ENCODE results near the gene CAMTA1. TPM values are rescaled to one million over a fixed set of nuclear protein-coding genes. Genes with fewer than 3 reads are reported as not detected.

CAMTA1 gene
- total and polyA plus RNA-seq, 8 donors, result 42.8 to 213 (median 118) TPM

DNA sequence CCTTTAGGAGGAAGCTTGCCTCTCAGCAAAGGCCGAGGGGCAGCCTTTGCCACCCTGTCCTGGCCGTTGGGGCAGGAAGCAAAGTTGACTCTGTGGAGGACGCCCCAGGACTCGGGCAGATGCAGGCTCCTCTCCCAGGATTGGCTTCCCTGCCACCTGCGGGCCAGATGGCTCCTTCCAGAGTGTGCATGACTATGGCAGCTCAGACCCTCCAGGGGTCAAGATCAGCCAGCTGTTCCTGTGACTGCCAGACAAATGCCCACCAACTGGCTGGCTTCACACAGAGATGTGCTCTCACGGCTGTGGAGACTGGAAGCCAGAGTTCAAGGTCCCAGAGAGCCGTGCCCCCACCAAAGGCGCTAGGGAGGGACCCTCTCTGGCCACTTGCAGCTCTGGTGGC is 898.9 kb downstream of the CAMTA1 start:
- Histone ChIP-seq H3K9me3 (no peaks in the 10 kb centered on the region), H3K27ac (no peak overlapping the region), H3K27me3 (peaks cover 0 to 33% (median 0%) of the 10 kb centered on the region in 3 donors), H3K4me1 (peaks cover 9 to 22% (median 21%) of the 10 kb centered on the region in 4 donors), H3K4me3 (no peak overlapping the region), H3K36me3 (no peaks in the 10 kb centered on the region)
- intact Hi-C loops (cut with DNase I; ENCODE audit: low total_unique reads), result no loop called here
- WGBS, 5 donors, result 71 to 83% (median 78%) methylated on average over 4 to 8 of the region's 8 CpGs
- DNase-seq, result no peak
- no peak for TF ChIP-seq POLR2A (IDR thresholded peaks at IDR 0.05)
- TF ChIP-seq POLR2AphosphoS5 (IDR thresholded peaks at IDR 0.05), result no peak
- TF ChIP-seq CTCF (IDR thresholded peaks at IDR 0.05), result no peak
- no peak for TF ChIP-seq EP300 (IDR thresholded peaks at IDR 0.05)

GRCh38 chr1:7684861-7685635 is 899.8 kb downstream of the CAMTA1 start:
- no peak for DNase-seq
- H3K27me3 ChIP-seq, result peaks cover 0 to 34% (median 0%) of the 10 kb centered on the region in 3 donors
- WGBS, 5 donors, result 87 to 94% (median 89%) methylated on average over 26 to 29 of the region's 29 CpGs
- no peak overlapping the region for H3K27ac ChIP-seq
- H3K4me3 ChIP-seq, result no peak overlapping the region
- H3K4me1 ChIP-seq, result peaks cover under 1 to 12% (median 11%) of the 10 kb centered on the region in 4 donors
- H3K36me3 ChIP-seq, result no peaks in the 10 kb centered on the region
- TF ChIP-seq POLR2A (IDR thresholded peaks at IDR 0.05) (no peak), POLR2AphosphoS5 (IDR thresholded peaks at IDR 0.05) (no peak), CTCF (IDR thresholded peaks at IDR 0.05) (no peak), EP300 (IDR thresholded peaks at IDR 0.05) (no peak)
- intact Hi-C loops (cut with DNase I; ENCODE audit: low total_unique reads), result no loop called here
- no peaks in the 10 kb centered on the region for H3K9me3 ChIP-seq

GRCh38 chr1:7686301-7686850 is 901.1 kb downstream of the CAMTA1 start:
- Histone ChIP-seq H3K27me3 (peaks cover 0 to 34% (median 0%) of the 10 kb centered on the region in 3 donors), H3K27ac (no peak overlapping the region), H3K36me3 (no peaks in the 10 kb centered on the region), H3K4me3 (no peak overlapping the region), H3K9me3 (no peaks in the 10 kb centered on the region), H3K4me1 (no peaks in the 10 kb centered on the region)
- intact Hi-C loops (cut with DNase I; ENCODE audit: low total_unique reads), result no loop called here
- DNase-seq, result no peak
- WGBS, 5 donors, result 69 to 73% (median 72%) methylated on average over 14 to 16 of the region's 16 CpGs
- TF ChIP-seq POLR2A (IDR thresholded peaks at IDR 0.05) (no peak), CTCF (IDR thresholded peaks at IDR 0.05) (no peak), EP300 (IDR thresholded peaks at IDR 0.05) (no peak), POLR2AphosphoS5 (IDR thresholded peaks at IDR 0.05) (no peak)

GRCh38 chr1:7687411-7687810 is 902.2 kb downstream of the CAMTA1 start:
- Histone ChIP-seq H3K36me3 (no peaks in the 10 kb centered on the region), H3K27ac (no peak overlapping the region), H3K4me1 (no peaks in the 10 kb centered on the region), H3K27me3 (peaks cover 0 to 34% (median 0%) of the 10 kb centered on the region in 3 donors), H3K9me3 (no peaks in the 10 kb centered on the region), H3K4me3 (no peak overlapping the region)
- intact Hi-C loops (cut with DNase I; ENCODE audit: low total_unique reads), result no loop called here
- no peak for TF ChIP-seq CTCF (IDR thresholded peaks at IDR 0.05)
- no peak for TF ChIP-seq POLR2AphosphoS5 (IDR thresholded peaks at IDR 0.05)
- TF ChIP-seq POLR2A (IDR thresholded peaks at IDR 0.05), result no peak
- TF ChIP-seq EP300 (IDR thresholded peaks at IDR 0.05), result no peak
- no peak for DNase-seq
- WGBS, 5 donors, result 77 to 89% (median 86%) methylated on average over 8 to 9 of the region's 9 CpGs

Data from stomach (tissue), 9 donors.